Measurements from ENCODE around the gene ARG2.

The ARG2 gene

DNA sequence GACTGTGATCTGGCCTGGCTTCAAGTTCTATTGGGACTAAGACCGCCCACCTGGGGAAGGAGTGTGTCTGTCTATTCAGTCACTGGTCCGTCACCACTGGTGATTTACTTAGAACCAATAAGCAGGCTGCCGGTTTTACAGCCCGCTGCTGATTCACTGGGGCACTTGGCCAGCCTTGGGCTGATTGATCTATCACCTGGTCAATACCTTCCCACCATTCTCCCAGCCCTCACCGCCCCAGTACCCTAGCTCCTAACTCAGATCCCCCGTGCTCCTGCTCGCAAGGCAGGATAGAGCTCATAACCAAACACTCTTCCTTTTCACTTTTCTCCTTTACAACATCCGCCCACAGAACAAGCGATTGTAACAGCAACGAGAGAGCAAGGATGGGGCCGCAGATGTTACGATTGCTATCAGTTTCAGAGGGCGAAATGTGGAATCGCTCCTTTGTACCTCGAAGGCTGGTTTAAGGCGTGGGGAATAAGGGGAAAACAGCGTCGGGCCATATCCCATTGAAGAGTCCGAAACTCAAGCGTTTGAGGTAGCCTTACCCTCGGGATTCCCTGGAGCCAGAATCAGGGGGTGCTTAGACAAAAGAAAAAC lies 75.2 kb downstream of the ARG2 start:
- DNase-seq (ENCODE audit: low spot score): peak; percentile 81

DNA sequence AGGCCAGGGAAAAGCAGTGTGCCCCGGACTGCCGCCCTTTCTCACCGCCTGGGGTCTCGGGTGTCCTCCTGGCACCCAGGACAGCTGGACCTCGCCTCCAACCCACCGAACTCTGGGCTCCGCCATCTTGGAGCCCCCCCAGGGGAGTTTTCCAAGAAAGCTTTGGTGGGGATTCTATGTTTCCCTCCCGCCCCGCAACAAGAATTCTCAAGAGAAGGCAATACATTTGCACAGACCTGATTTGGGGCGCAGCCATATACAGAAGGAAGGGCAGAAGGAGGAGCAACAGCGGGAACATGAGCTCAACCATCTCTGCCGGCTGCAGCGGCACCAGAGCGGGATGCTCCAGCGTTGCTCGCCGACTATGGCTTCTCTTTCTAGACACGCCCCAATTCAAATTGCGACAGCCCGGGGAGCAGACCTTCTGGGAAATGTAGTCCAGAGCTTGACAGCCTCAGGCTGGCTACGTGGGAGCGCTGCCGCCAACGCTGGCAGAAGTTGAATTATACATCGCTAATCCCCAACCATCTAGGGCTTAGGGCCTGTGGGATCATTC lies 75.8 kb downstream of the ARG2 start, which contains the start of gene RDH11:
TSS of gene RDH11 (minus strand) at position 371 of the 556 bp plus-strand sequence. CDS start at position 310, 61 bp downstream.
- DNase-seq (ENCODE audit: low spot score): peak; percentile 89

DNA sequence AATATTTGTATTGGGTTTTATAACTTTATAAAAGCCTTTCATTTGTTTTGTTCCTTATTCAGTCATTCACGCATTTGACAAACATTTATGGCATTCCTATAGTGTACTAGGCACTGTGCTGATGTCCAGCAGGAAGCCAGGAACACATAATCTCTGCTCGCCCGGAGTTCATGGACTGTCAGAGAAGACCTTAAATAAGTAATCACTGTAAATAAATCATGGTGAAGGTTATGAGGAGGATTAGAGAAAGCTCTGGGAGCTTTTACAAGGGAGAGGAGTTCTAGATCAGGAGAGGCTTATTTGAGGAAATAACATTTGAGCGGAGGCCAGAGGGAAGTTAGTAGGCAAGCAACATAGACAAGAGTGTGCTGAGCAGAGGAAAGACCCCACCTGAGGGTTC lies 77.3 kb downstream of the ARG2 start:
- DNase-seq (ENCODE audit: low spot score): no peak

DNA sequence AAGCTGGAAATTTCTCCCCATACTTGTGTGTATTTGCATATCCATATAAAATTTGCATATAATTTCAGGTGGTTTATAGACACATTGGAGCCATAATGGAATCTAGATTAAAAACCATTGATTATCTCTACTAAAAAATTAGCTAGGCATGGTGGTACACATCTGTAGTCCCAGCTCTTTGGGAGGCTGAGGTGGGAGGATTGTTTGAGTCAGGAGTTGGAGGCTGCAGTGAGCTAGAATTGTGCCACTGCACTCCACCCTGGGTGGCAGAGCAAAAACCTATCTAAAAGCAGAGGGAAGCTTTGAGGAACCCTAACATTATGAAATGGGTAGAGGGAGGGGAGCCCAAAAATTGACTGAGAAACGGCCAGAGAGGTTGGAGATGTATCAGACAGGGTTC lies 78.5 kb downstream of the ARG2 start:
- DNase-seq (ENCODE audit: low spot score): no peak

Data from NAMALWA (cell line).